Measurements from ENCODE around the gene SS18L1. TPM values are rescaled to one million over a fixed set of nuclear protein-coding genes. Genes with fewer than 3 reads are reported as not detected.

Gene SS18L1
- total RNA-seq, 1 experiment from 2014 or later, result 12.3 TPM

GRCh38 chr20:62222972-62223371 lies 79.4 kb downstream of the SS18L1 start:
- Histone ChIP-seq H3K4me3 (ENCODE audit: low read length) (no peak overlapping the region), H4K20me1 (ENCODE audit: insufficient read depth, low read depth, low read length) (peaks cover 16% of the 10 kb centered on the region), H3K4me2 (ENCODE audit: low read depth, low read length, poor library complexity, severe bottlenecking) (no peak overlapping the region), H3K9ac (ENCODE audit: low read length) (no peak overlapping the region), H3K79me2 (ENCODE audit: low read length) (no peaks in the 10 kb centered on the region), H3K4me1 (ENCODE audit: low read length) (peaks cover 13% of the 10 kb centered on the region), H3K9me3 (ENCODE audit: low read length) (no peaks in the 10 kb centered on the region), H3K36me3 (ENCODE audit: insufficient read depth, low read length) (no peaks in the 10 kb centered on the region), H2AFZ (ENCODE audit: low read length) (no peak overlapping the region), H3K27ac (ENCODE audit: low read length) (no peak overlapping the region), H3K9me2 (replicated peaks; ENCODE audit: insufficient read depth, low read length) (no peaks in the 10 kb centered on the region), H3K27me3 (ENCODE audit: low read length) (no peaks in the 10 kb centered on the region)
- no peak for DNase-seq

GRCh38 chr20:62223571-62223970 lies 80.0 kb downstream of the SS18L1 start:
- H3K4me1 ChIP-seq (ENCODE audit: low read length), result peaks cover 7% of the 10 kb centered on the region; the same call in 1 of the 2 replicates
- H3K9me3 ChIP-seq (ENCODE audit: low read length), result no peaks in the 10 kb centered on the region
- H3K27me3 ChIP-seq (ENCODE audit: low read length), result no peaks in the 10 kb centered on the region
- no peaks in the 10 kb centered on the region for H3K36me3 ChIP-seq (ENCODE audit: insufficient read depth, low read length)
- no peak overlapping the region for H3K9ac ChIP-seq (ENCODE audit: low read length)
- peaks cover 11% of the 10 kb centered on the region; the same call in 1 of the 2 replicates for H4K20me1 ChIP-seq (ENCODE audit: insufficient read depth, low read depth, low read length)
- H3K79me2 ChIP-seq (ENCODE audit: low read length), result no peaks in the 10 kb centered on the region
- no peak overlapping the region for H3K4me2 ChIP-seq (ENCODE audit: low read depth, low read length, poor library complexity, severe bottlenecking)
- no peak overlapping the region for H2AFZ ChIP-seq (ENCODE audit: low read length)
- H3K27ac ChIP-seq (ENCODE audit: low read length), result no peak overlapping the region
- no peak for DNase-seq
- no peak overlapping the region for H3K4me3 ChIP-seq (ENCODE audit: low read length)
- no peaks in the 10 kb centered on the region for H3K9me2 ChIP-seq (replicated peaks; ENCODE audit: insufficient read depth, low read length)

DNA sequence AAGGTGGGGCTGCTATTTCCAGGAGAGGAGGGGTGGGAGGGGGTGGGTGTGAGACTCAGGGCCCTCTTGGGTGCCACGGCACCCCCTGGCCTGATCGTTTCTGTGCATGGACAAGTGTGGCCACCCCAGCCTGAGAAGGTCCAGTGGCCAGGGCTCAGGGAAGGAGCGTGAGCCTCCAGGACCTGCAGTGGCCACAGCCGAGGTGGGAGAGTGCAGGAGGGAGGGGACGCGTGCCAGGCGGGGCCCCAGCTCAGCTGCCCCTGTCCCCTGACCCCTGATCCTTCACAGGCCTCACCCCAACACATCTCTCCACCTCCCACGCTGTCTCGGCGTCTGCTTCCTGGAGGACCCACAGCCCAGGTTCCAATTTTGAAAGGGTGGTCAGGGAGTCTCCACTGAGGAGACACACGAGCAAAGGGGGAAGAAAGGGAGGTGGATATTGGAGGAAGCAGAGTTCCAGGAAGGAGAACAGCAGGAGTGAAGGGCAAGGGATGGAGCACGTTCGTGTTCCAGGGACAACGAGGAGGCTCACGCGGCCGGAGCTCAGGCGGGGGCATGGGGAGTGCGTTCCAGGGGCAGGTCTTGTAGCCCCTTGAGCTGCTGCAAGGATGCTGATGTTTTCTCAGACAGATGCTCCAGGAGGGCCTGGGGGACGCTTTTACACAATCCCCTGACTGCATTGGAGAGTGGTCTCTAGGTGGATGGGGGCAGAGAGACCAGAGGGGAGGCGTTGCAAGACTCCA lies 80.7 kb downstream of the SS18L1 start:
- no peaks in the 10 kb centered on the region for H3K9me2 ChIP-seq (replicated peaks; ENCODE audit: insufficient read depth, low read length)
- H3K36me3 ChIP-seq (ENCODE audit: insufficient read depth, low read length), result no peaks in the 10 kb centered on the region
- no peak overlapping the region for H3K4me2 ChIP-seq (ENCODE audit: low read depth, low read length, poor library complexity, severe bottlenecking)
- no peak overlapping the region for H3K4me3 ChIP-seq (ENCODE audit: low read length)
- peaks cover 6% of the 10 kb centered on the region; the same call in 1 of the 2 replicates for H4K20me1 ChIP-seq (ENCODE audit: insufficient read depth, low read depth, low read length)
- H3K27ac ChIP-seq (ENCODE audit: low read length), result no peak overlapping the region
- H3K79me2 ChIP-seq (ENCODE audit: low read length), result no peaks in the 10 kb centered on the region
- no peak overlapping the region for H3K9ac ChIP-seq (ENCODE audit: low read length)
- no peak overlapping the region for H2AFZ ChIP-seq (ENCODE audit: low read length)
- no peak for DNase-seq
- peaks cover 7% of the 10 kb centered on the region; the same call in 1 of the 2 replicates for H3K4me1 ChIP-seq (ENCODE audit: low read length)
- no peaks in the 10 kb centered on the region for H3K27me3 ChIP-seq (ENCODE audit: low read length)
- no peaks in the 10 kb centered on the region for H3K9me3 ChIP-seq (ENCODE audit: low read length)

- H3K9me2 ChIP-seq (replicated peaks; ENCODE audit: insufficient read depth, low read length), result no peaks in the 10 kb centered on the region
- no peaks in the 10 kb centered on the region for H3K79me2 ChIP-seq (ENCODE audit: low read length)
- H3K9me3 ChIP-seq (ENCODE audit: low read length), result no peaks in the 10 kb centered on the region
- DNase-seq, result no peak
- no peaks in the 10 kb centered on the region for H3K36me3 ChIP-seq (ENCODE audit: insufficient read depth, low read length)
- H3K4me1 ChIP-seq (ENCODE audit: low read length), result peaks cover 7% of the 10 kb centered on the region; the same call in 1 of the 2 replicates
- no peak overlapping the region for H2AFZ ChIP-seq (ENCODE audit: low read length)
- no peak overlapping the region for H3K27ac ChIP-seq (ENCODE audit: low read length)
- no peak overlapping the region for H3K4me2 ChIP-seq (ENCODE audit: low read depth, low read length, poor library complexity, severe bottlenecking)
- H3K4me3 ChIP-seq (ENCODE audit: low read length), result no peak overlapping the region
- H4K20me1 ChIP-seq (ENCODE audit: insufficient read depth, low read depth, low read length), result peaks cover 6% of the 10 kb centered on the region; the same call in 1 of the 2 replicates
- H3K9ac ChIP-seq (ENCODE audit: low read length), result no peak overlapping the region
- no peaks in the 10 kb centered on the region for H3K27me3 ChIP-seq (ENCODE audit: low read length)
Observed at GRCh38 chr20:62225026-62225425, 81.5 kb downstream of the SS18L1 start.

GRCh38 chr20:62225820-62226635 lies 82.5 kb downstream of the SS18L1 start:
- no peaks in the 10 kb centered on the region for H3K27me3 ChIP-seq (ENCODE audit: low read length)
- DNase-seq, result no peak
- H2AFZ ChIP-seq (ENCODE audit: low read length), result no peak overlapping the region

DNA sequence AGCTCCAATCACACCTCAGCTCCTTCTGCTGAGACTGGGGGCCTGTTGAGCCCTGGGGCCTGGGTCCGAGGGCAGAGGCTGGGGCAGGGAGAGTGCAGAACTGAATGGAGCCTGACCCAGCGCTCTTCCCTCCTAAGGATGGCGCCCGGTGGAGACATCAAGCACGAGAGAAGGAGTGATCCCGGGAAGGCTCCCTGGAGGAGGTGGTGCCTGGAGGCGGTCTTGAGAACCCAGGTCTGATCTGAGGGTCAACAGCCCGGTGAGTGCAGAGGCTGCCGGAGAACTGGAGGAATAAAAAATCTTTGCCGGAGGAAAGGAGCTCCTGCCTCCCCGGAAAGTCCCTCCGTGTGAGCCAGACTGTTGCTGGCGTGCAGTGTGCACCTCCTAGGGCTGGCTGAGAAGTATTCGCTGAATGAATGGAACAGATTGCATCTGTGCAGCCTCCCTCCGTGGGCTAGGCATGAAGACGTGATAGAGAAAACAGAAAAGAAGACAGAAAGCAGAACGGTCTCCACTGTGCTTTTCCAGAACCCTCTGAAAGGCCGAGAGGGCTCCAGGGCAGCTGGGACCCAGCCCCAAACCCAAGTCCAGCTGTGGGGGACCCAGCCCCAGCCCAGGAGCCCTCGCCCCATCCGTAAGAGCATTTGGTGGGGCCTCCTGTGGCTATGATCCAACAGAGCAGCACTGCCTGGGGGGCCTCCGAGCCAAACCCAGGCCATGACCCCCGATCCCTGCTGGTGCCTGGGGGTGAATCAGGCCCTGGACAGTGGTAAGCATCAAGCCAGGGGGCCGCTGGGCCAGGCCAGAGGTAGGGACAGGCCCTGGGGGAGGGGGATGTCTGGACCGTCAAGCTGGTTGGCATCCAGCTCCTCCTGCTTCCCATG lies 83.4 kb downstream of the SS18L1 start:
- H3K9ac ChIP-seq (ENCODE audit: low read length), result no peak overlapping the region
- no peak overlapping the region for H2AFZ ChIP-seq (ENCODE audit: low read length)
- no peak for DNase-seq
- peaks cover 7% of the 10 kb centered on the region; the same call in 1 of the 2 replicates for H3K4me1 ChIP-seq (ENCODE audit: low read length)
- no peaks in the 10 kb centered on the region for H3K9me3 ChIP-seq (ENCODE audit: low read length)
- no peaks in the 10 kb centered on the region; the same call in 1 of the 2 replicates for H4K20me1 ChIP-seq (ENCODE audit: insufficient read depth, low read depth, low read length)
- H3K36me3 ChIP-seq (ENCODE audit: insufficient read depth, low read length), result no peaks in the 10 kb centered on the region
- H3K79me2 ChIP-seq (ENCODE audit: low read length), result no peaks in the 10 kb centered on the region
- H3K4me3 ChIP-seq (ENCODE audit: low read length), result no peak overlapping the region
- H3K27me3 ChIP-seq (ENCODE audit: low read length), result no peaks in the 10 kb centered on the region
- no peak overlapping the region for H3K27ac ChIP-seq (ENCODE audit: low read length)
- H3K9me2 ChIP-seq (replicated peaks; ENCODE audit: insufficient read depth, low read length), result no peaks in the 10 kb centered on the region
- no peak overlapping the region for H3K4me2 ChIP-seq (ENCODE audit: low read depth, low read length, poor library complexity, severe bottlenecking)

More at GRCh38 chr20:62225820-62226635, 82.5 kb downstream of the SS18L1 start:
- no peak overlapping the region for H3K4me2 ChIP-seq (ENCODE audit: low read depth, low read length, poor library complexity, severe bottlenecking)
- no peak overlapping the region for H3K9ac ChIP-seq (ENCODE audit: low read length)
- peaks cover 3% of the 10 kb centered on the region; the same call in 1 of the 2 replicates for H4K20me1 ChIP-seq (ENCODE audit: insufficient read depth, low read depth, low read length)
- H3K9me2 ChIP-seq (replicated peaks; ENCODE audit: insufficient read depth, low read length), result no peaks in the 10 kb centered on the region
- H3K36me3 ChIP-seq (ENCODE audit: insufficient read depth, low read length), result no peaks in the 10 kb centered on the region
- H3K4me3 ChIP-seq (ENCODE audit: low read length), result no peak overlapping the region
- no peaks in the 10 kb centered on the region for H3K79me2 ChIP-seq (ENCODE audit: low read length)
- H3K9me3 ChIP-seq (ENCODE audit: low read length), result no peaks in the 10 kb centered on the region
- H3K4me1 ChIP-seq (ENCODE audit: low read length), result peaks cover 7% of the 10 kb centered on the region; the same call in 1 of the 2 replicates
- H3K27ac ChIP-seq (ENCODE audit: low read length), result no peak overlapping the region

DNA sequence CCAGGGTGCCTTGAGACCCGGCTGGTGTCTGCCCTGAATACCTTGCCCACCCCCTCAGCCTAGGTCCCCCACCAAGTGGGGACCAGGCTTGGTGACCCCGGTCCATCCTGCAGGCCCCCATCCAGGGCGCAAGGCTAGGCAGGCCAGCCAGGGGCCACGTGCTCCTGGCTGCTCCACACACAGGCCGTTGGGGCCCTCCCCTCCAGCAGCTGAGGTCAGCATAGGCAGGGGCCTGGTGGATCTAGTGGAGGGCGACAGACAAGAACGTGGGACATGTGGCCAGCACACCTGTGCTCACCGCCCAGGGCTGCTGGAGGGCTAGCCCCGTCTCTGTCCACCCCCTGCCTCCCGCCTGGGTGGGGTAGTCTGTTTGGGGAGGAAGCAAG lies 84.0 kb downstream of the SS18L1 start:
- DNase-seq, result no peak
- H3K4me2 ChIP-seq (ENCODE audit: low read depth, low read length, poor library complexity, severe bottlenecking), result no peak overlapping the region
- H2AFZ ChIP-seq (ENCODE audit: low read length), result no peak overlapping the region
- H3K9me3 ChIP-seq (ENCODE audit: low read length), result no peaks in the 10 kb centered on the region
- no peak overlapping the region for H3K27ac ChIP-seq (ENCODE audit: low read length)
- H3K4me3 ChIP-seq (ENCODE audit: low read length), result no peak overlapping the region
- H3K4me1 ChIP-seq (ENCODE audit: low read length), result peaks cover 7% of the 10 kb centered on the region; the same call in 1 of the 2 replicates
- no peaks in the 10 kb centered on the region for H3K9me2 ChIP-seq (replicated peaks; ENCODE audit: insufficient read depth, low read length)
- no peaks in the 10 kb centered on the region; the same call in 1 of the 2 replicates for H4K20me1 ChIP-seq (ENCODE audit: insufficient read depth, low read depth, low read length)
- H3K27me3 ChIP-seq (ENCODE audit: low read length), result no peaks in the 10 kb centered on the region
- H3K9ac ChIP-seq (ENCODE audit: low read length), result no peak overlapping the region
- no peaks in the 10 kb centered on the region for H3K36me3 ChIP-seq (ENCODE audit: insufficient read depth, low read length)
- no peaks in the 10 kb centered on the region for H3K79me2 ChIP-seq (ENCODE audit: low read length)

All from Karpas-422 (cell line).